GM12892 (cell line): Measurements from ENCODE around the gene CXCL12. TPM values are rescaled to one million over a fixed set of nuclear protein-coding genes. Genes with fewer than 3 reads are reported as not detected.

Experiments
- DNase-seq: peaks from one replicate; pipeline ENCODE4 v3.0.0; 2011; ENCODE audit not compliant: insufficient read length
- FAIRE-seq: peaks from 2 replicates; lab custom pipeline; 2011; peaks lifted over from hg19 to GRCh38; lab: Jason Lieb, UNC
- POLR2A ChIP-seq: IDR thresholded peaks from 2 replicates; pipeline ENCODE4 v1.6.1; 2011; ENCODE audit warnings: low read depth, low read length, control low read depth
- POLR2AphosphoS5 ChIP-seq: IDR thresholded peaks from 2 replicates; pipeline ENCODE4 v1.6.1; 2011; ENCODE audit warnings: low read depth, low read length, control low read depth
- TAF1 ChIP-seq: IDR thresholded peaks from 2 replicates; pipeline ENCODE4 v1.6.1; 2011; ENCODE audit warnings: low read depth, mild to moderate bottlenecking, control low read depth, low read length, borderline replicate concordance
- polyA plus RNA-seq: library from polyadenylated mRNA; unstranded; fragments of >200 nt; gene quantifications from one replicate; pipeline ENCODE4 v1.2.1, GENCODE V29; 2012; ENCODE audit warnings: missing spikeins, inconsistent platforms; ENCODE audit not compliant: missing spikeins

The CXCL12 gene
- polyA plus RNA-seq = 5.8 TPM

GRCh38 chr10:44385026-44385695 lies at the start of gene CXCL12:
TSS of gene CXCL12 (minus strand) at chr10:44385097. CDS start at chr10:44385005, 92 bp downstream.
- TF ChIP-seq POLR2A (no peak), TAF1 (no peak), POLR2AphosphoS5 (no peak)
- FAIRE-seq = no peak
- no peak for DNase-seq

- FAIRE-seq (no peak), DNase-seq (no peak)
- no peak for TF ChIP-seq TAF1
- no peak for TF ChIP-seq POLR2A
- TF ChIP-seq POLR2AphosphoS5 = no peak
These were observed 42.6 kb upstream of the CXCL12 start for GRCh38 chr10:44427479-44427878.

GRCh38 chr10:44427037-44427436 lies 42.1 kb upstream of the CXCL12 start:
- DNase-seq (no peak), FAIRE-seq (no peak)
- TF ChIP-seq POLR2A = no peak
- TF ChIP-seq POLR2AphosphoS5 = no peak
- no peak for TF ChIP-seq TAF1

GRCh38 chr10:44426247-44427034 lies 41.5 kb upstream of the CXCL12 start:
- TF ChIP-seq POLR2AphosphoS5 (no peak), POLR2A (no peak), TAF1 (no peak)
- DNase-seq (no peak), FAIRE-seq (no peak)

GRCh38 chr10:44425466-44425865 lies 40.6 kb upstream of the CXCL12 start:
- DNase-seq (no peak), FAIRE-seq (no peak)
- TF ChIP-seq POLR2AphosphoS5 = no peak
- no peak for TF ChIP-seq POLR2A

- no peak for TF ChIP-seq POLR2A
- TF ChIP-seq POLR2AphosphoS5 = no peak
- TF ChIP-seq TAF1 = no peak
- FAIRE-seq = no peak
- no peak for DNase-seq
These were observed 40.1 kb upstream of the CXCL12 start for GRCh38 chr10:44424957-44425356.

GRCh38 chr10:44424298-44424697 lies 39.4 kb upstream of the CXCL12 start:
- no peak for DNase-seq
- FAIRE-seq = no peak

GRCh38 chr10:44422570-44423101 lies 37.7 kb upstream of the CXCL12 start:
- FAIRE-seq = no peak
- TF ChIP-seq POLR2AphosphoS5 (no peak), POLR2A (no peak), TAF1 (no peak)
- DNase-seq = no peak

More at GRCh38 chr10:44424298-44424697, 39.4 kb upstream of the CXCL12 start:
- TF ChIP-seq POLR2AphosphoS5 (no peak), POLR2A (no peak), TAF1 (no peak)

- DNase-seq (no peak), FAIRE-seq (no peak)
- TF ChIP-seq POLR2AphosphoS5 (no peak), TAF1 (no peak), POLR2A (no peak)
These were observed 37.3 kb upstream of the CXCL12 start for GRCh38 chr10:44422153-44422552.

- FAIRE-seq = no peak
- TF ChIP-seq TAF1 = no peak
- TF ChIP-seq POLR2AphosphoS5 = no peak
- no peak for TF ChIP-seq POLR2A
- no peak for DNase-seq
These were observed 35.1 kb upstream of the CXCL12 start for GRCh38 chr10:44419790-44420549.

- FAIRE-seq (no peak), DNase-seq (no peak)
- no peak for TF ChIP-seq TAF1
- no peak for TF ChIP-seq POLR2A
- no peak for TF ChIP-seq POLR2AphosphoS5
These were observed 33.7 kb upstream of the CXCL12 start for GRCh38 chr10:44418637-44419036.
